AG09319 (cell line): ENCODE results near the gene MPST.
"Not testable (repeated sequence)": the region's sequence is repeated elsewhere in the genome, so short reads cannot be mapped to it uniquely, and the experiment has no call there.

Experiments used
- DNase-seq: peaks from one replicate; pipeline ENCODE4 v3.0.0-alpha.2; 2010; ENCODE audit warnings: low read depth; ENCODE audit errors: extremely low read depth
- CTCF ChIP-seq: IDR thresholded peaks from 2 replicates; pipeline ENCODE4 v1.5.1; 2011; ENCODE audit warnings: low read depth, mild to moderate bottlenecking, inconsistent platforms, low read length, moderate library complexity

The MPST gene

DNA sequence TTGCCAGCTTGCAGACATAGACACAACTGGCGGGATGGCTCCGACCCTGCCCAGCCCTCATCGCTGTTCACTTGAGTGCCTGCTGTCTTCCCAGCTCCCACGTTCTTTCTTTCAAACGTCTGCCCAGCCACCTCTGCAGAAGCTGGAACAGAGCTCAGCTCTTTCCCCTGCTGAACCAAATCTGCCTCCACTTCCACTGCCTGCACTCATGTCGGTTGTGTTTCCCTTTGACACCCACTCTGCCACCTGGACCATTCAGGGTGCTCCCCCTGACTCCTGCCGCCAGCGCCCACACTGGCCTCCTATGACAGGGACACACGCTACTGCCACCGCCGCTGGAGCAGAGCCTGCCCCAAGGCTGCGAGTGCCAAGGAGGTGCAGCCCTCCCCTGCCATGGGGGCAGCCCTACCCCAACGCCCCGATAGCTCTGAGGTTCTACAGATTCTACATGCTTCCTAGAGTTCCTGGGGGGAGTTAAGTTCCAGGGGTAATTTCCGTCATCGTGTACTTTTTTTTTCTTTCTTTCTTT lies 38.2 kb upstream of the MPST start:
- no peak for TF ChIP-seq CTCF
- no peak for DNase-seq

DNA sequence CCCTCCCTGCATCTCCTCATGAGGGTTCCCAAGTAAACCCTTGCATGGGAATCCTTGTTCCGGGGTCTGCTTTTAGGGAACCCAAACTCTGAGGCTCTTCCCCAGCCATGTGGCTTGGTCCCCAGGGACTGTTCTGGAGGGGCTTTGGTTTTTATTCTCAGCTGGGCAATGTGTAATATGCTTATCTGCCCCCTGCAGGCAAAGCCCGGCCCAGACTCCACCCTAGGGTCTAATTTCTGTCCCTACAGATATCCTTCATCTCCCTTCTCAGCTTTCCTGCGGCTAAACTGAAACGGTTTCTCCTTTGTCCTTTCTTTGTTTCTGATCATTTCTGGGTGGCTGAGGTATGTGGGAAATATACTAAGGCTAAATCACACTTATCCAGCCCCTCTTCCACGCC lies 37.4 kb upstream of the MPST start:
- no peak for TF ChIP-seq CTCF
- DNase-seq: no peak

DNA sequence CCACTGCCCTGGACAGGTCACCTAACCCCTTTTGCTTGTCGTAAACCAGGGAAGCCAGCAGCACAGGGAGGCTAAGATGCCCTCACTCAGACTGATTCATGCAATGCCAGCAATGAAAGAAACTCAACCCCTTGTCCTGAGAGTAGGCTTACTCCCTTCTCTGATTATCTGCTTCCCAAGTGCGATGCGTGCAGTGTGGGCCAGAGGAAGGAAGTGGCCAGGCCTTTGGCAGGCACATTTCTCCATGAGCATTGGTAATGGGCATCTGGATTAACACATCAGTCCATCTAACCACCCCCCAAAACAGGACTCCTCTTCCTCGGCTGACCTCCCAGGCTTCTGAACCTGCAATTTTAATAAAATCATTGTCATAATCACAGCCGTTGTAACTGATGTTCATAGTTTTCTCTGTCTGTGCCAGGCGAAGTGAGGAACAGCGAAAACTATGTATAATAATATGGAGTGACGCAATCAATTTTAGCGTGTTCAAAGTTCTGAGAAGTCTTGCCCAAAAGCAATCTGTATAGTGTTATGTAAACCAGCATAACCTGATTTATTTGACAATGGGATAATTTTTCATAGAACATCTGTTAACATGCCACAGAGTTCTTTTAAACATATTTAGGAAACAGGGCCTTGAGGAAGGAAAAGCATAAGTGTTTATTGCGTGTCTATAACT lies 34.2 kb upstream of the MPST start:
- no peak for DNase-seq
- TF ChIP-seq CTCF: no peak

DNA sequence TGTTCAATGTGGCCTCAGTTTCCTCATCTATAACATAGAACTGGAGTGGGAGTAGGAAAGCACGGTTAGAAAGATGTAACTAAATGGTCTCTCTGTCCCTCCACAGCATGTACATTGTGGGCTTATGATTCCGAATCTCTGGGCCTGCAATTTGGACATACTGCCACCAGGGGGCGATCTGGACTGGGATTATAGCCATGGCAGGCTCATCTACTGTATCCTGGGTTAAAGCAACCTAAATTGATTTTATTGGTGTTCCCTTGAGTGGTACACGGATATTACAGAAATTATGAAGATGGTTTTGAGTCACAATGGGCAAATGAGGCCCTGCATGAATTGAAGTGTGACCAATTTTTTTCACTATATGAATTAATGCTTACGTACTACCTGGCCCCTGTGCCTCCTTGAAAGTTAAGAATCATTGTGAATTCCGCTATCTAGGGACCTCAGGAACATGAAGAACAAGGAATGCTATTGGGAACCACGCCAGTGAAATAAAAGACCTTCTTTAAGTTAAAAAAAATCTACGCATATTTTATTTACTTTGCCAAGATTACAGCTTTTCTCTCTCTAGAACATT lies 33.2 kb upstream of the MPST start:
- no peak for DNase-seq
- peak; percentile 29 for TF ChIP-seq CTCF

DNA sequence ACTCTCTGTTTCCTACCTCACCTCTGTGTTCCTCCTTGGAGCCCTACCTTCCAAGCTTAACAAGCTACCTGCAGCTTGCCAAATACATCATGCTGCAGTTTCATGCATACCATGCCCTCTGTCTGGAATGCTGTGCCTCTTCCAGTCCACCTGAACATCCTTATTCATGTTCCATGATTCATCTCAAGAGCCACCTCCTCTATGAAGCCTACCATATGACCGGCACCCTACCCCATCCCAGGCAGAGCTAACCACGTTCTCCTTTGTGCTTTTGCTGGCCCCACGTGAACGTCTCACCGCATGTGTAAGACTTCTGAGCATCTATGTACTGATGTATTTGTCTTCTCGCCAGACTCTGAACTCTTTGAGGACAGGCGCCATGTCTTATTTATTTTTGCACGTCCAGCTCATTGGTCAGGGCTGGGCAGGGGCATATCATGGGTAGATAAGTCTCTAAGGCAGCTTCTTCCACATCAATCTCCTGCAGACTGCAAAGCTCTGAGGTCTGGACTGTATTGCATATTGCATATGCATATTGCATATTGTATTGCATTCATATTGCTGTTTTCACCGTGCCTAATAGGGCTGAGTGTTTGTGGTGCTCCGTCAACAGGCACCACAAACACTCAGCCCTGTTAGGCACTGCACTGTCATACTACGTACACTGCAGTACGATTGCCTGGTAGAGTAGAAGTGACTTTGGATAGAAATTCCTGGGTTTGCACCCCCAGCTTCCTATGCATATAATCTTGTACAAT lies 31.3 kb upstream of the MPST start:
- TF ChIP-seq CTCF: no peak
- DNase-seq: no peak

GRCh38 chr22:36989012-36989411 lies 30.5 kb upstream of the MPST start:
- not testable (repeated sequence) for DNase-seq

- DNase-seq: no peak
- no peak for TF ChIP-seq CTCF
Observed at GRCh38 chr22:36990457-36990856, 29.1 kb upstream of the MPST start.
